Measurements from ENCODE around the gene ZNF823. TPM values are rescaled to one million over a fixed set of nuclear protein-coding genes. Genes with fewer than 3 reads are reported as not detected.
A peak's percentile ranks its signal among the peaks of the same experiment; 100 is the strongest.

ZNF823 gene
- total RNA-seq, 4 donors from 2014 or later = 1.4 to 4.1 (median 2.6) TPM

- Histone ChIP-seq H3K36me3 (no peaks in the 10 kb centered on the region), H3K9me3 (peaks cover 0 to 4% (median 0%) of the 10 kb centered on the region in 3 donors), H3K27me3 (peaks cover 0 to under 1% (median 0%) of the 10 kb centered on the region in 3 donors), H3K4me1 (no peaks in the 10 kb centered on the region), H3K27ac (no peak overlapping the region), H3K4me3 (no peak overlapping the region)
- in situ Hi-C loops (cut with MboI; ENCODE audit: low sequenced_read_pairs in 4 of 4) = no loop called here
- intact Hi-C loops (cut with DNase I; ENCODE audit: low total_unique reads) = no loop called here
- no peak for ATAC-seq
- TF ChIP-seq POLR2A (IDR thresholded peaks at IDR 0.05) = no peak
- TF ChIP-seq, protein P1, sequence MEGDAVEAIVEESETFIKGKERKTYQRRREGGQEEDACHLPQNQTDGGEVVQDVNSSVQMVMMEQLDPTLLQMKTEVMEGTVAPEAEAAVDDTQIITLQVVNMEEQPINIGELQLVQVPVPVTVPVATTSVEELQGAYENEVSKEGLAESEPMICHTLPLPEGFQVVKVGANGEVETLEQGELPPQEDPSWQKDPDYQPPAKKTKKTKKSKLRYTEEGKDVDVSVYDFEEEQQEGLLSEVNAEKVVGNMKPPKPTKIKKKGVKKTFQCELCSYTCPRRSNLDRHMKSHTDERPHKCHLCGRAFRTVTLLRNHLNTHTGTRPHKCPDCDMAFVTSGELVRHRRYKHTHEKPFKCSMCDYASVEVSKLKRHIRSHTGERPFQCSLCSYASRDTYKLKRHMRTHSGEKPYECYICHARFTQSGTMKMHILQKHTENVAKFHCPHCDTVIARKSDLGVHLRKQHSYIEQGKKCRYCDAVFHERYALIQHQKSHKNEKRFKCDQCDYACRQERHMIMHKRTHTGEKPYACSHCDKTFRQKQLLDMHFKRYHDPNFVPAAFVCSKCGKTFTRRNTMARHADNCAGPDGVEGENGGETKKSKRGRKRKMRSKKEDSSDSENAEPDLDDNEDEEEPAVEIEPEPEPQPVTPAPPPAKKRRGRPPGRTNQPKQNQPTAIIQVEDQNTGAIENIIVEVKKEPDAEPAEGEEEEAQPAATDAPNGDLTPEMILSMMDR (IDR thresholded peaks at IDR 0.05 in 4 of 5, conservative IDR thresholded peaks at IDR 0.05 in 1 of 5) = no peak
- DNase-seq = no peak
Observed at GRCh38 chr19:11747277-11747676, 8.5 kb upstream of the ZNF823 start.

DNA sequence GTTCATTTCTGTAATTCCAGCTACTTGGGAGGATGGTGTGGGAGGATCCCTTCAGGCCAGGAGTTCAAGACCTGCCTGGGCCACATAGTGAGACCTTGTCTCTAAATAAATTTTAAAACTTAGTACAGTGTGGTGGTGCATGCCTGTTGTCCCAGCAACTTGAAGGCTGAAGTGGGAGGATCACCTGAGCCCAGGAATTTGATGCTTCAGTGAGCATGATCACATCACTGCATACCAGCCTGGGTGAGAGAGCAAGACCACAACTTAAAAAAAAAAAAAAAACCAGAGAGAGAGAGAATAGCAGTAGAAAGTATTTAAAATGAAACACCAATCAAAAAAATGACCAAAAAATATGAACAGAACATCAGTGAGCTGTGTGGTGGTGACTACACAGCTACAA, 7.1 kb upstream of the ZNF823 start:
- Histone ChIP-seq H3K4me1 (no peaks in the 10 kb centered on the region), H3K27me3 (no peaks in the 10 kb centered on the region), H3K36me3 (no peaks in the 10 kb centered on the region), H3K4me3 (no peak overlapping the region), H3K27ac (no peak overlapping the region), H3K9me3 (no peaks in the 10 kb centered on the region)
- DNase-seq (no peak), ATAC-seq (no peak)
- intact Hi-C loops (cut with DNase I; ENCODE audit: low total_unique reads) = no loop called here
- in situ Hi-C loops (cut with MboI; ENCODE audit: low sequenced_read_pairs in 4 of 4) = no loop called here
- no peak for TF ChIP-seq POLR2A (IDR thresholded peaks at IDR 0.05)
- TF ChIP-seq, protein P1 (IDR thresholded peaks at IDR 0.05 in 4 of 5, conservative IDR thresholded peaks at IDR 0.05 in 1 of 5) = no peak

DNA sequence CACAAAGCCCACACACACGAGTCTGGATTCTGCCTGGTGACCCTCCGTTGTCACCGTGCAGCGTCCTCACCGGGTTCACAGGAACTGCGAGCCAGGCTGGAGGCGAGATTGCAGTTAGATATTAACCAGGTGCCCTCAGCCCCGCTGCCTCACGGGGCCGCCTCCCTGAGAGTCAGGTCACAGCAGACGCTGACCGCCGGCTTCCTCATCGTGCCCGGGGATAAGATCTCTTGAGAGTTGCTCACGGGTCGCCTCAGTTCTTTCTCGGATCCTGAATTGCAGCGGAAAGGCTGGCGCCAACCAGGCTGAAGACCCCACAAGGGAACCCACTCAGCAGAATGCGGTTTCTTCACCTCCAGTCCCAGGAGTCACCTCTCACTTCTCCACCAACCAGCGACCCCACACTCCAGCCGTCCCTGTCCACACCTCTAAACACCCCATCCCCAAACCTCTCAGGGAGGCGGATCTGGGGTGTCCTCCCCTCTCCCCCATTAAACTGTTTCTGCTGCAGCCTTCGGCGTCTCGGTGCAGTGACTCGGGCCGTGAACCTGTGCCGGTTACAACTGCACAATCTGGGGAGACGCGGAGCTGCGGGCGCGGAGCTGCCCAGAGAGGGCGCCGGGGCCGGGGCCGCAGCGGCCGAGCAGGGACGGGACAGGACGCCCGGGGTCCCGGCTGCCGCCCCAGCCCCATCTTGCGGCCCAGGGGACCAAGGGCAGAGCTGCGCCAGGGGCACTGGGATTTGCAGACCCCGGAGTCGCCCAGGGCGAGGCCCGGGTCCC, 591 bp downstream of the ZNF823 start:
- DNase-seq = peak; percentile 2 to 40
- H3K4me3 ChIP-seq = peak overlapping the region; percentile 82 to 96 (median 87)
- ATAC-seq = peak; percentile 52 to 61
- H3K27me3 ChIP-seq = no peaks in the 10 kb centered on the region
- H3K36me3 ChIP-seq = no peaks in the 10 kb centered on the region
- TF ChIP-seq POLR2A (IDR thresholded peaks at IDR 0.05) = no peak
- TF ChIP-seq, protein P1 (IDR thresholded peaks at IDR 0.05 in 4 of 5, conservative IDR thresholded peaks at IDR 0.05 in 1 of 5) = no peak
- intact Hi-C loops (cut with DNase I; ENCODE audit: low total_unique reads) = no loop called here
- in situ Hi-C loops (cut with MboI; ENCODE audit: low sequenced_read_pairs in 4 of 4) = no loop called here
- H3K9me3 ChIP-seq = no peaks in the 10 kb centered on the region
- peak overlapping the region; percentile 77 to 88 (median 82) for H3K27ac ChIP-seq
- H3K4me1 ChIP-seq = peaks cover 8 to 14% of the 10 kb centered on the region in 2 donors

DNA sequence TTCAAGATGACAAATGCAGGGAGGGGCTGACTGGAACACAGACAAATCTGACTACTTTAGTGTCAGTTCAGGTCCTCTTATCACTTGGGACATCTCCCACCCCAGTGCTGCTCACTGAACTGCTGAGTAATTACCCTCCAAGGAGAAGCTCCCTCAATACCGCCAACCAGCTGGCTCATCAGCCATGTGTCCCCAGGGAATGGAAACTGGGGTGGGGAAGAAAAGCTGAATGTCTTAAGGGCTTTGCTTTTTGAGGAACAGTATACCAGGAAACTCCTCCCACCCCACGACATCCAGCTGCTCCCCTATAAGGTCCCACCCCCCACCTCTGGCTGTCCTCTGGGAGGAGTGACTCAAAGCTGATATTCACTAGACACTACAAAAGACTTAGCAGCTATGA, 2.0 kb downstream of the ZNF823 start:
- Histone ChIP-seq H3K4me3 (no peak overlapping the region), H3K27ac (no peak overlapping the region), H3K9me3 (no peaks in the 10 kb centered on the region), H3K4me1 (peaks cover 8 to 14% of the 10 kb centered on the region in 2 donors), H3K27me3 (no peaks in the 10 kb centered on the region), H3K36me3 (no peaks in the 10 kb centered on the region)
- peak; percentile 3 to 27 for DNase-seq
- intact Hi-C loops (cut with DNase I; ENCODE audit: low total_unique reads) = no loop called here
- no peak for ATAC-seq
- in situ Hi-C loops (cut with MboI; ENCODE audit: low sequenced_read_pairs in 4 of 4) = no loop called here
- TF ChIP-seq POLR2A (IDR thresholded peaks at IDR 0.05) = no peak

DNA sequence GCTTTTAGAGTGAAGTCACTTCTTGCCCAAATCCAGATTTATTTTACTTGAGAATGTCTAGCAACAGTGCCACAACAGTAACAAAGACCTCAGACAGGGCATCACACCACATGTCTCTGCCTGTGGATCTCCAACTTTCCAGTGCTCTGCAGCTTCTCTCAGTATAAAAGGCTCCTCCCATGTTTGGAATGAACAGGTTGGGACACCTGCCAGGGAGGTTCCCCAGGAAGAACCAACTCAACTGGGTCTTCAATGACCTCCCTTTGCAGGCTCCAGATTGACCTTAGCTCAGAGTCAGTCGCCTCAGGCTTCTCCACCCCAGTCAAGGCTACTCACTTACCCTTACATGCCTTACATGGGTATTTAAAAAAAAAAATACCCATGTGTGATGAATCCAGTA, 3.4 kb downstream of the ZNF823 start:
- peaks cover 8 to 14% of the 10 kb centered on the region in 2 donors for H3K4me1 ChIP-seq

More for the DNA sequence above, 3.4 kb downstream of the ZNF823 start:
- TF ChIP-seq POLR2A (IDR thresholded peaks at IDR 0.05) = no peak
- TF ChIP-seq, protein P1 (IDR thresholded peaks at IDR 0.05 in 4 of 5, conservative IDR thresholded peaks at IDR 0.05 in 1 of 5) = no peak
- no peaks in the 10 kb centered on the region for H3K27me3 ChIP-seq
- H3K9me3 ChIP-seq = no peaks in the 10 kb centered on the region
- H3K27ac ChIP-seq = no peak overlapping the region
- ATAC-seq (no peak), DNase-seq (no peak)
- intact Hi-C loops (cut with DNase I; ENCODE audit: low total_unique reads) = no loop called here
- in situ Hi-C loops (cut with MboI; ENCODE audit: low sequenced_read_pairs in 4 of 4) = no loop called here
- H3K36me3 ChIP-seq = no peaks in the 10 kb centered on the region
- no peak overlapping the region for H3K4me3 ChIP-seq

All from gastrocnemius medialis (tissue), 4 donors.